ENCODE data around the gene PLEKHJ1. TPM values are rescaled to one million over a fixed set of nuclear protein-coding genes. Genes with fewer than 3 reads are reported as not detected.

Gene PLEKHJ1
- total RNA-seq, 3 donors from 2014 or later: 69.0 to 92.2 (median 71.4) TPM

DNA sequence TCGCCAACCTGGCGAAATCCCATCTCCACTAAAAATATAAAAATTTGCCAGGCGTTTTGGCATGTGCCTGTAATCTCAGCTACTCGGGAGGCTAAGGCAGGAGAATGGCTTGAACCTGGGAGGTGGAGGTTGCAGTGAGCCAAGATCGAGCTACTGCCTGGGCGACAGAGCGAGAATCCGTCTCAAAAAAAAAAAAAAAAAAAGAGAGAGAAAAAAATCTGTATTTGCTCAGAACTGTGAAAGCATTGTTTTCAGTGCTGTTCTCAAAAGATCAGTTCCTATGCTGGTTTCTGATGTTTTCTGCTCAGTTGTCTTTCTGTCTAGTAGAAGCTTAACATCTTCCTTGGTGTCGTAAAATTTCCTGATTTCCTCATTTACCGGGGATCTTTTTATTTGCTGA lies 3.0 kb upstream of the PLEKHJ1 start:
- no peak for ATAC-seq
- H3K36me3 Mint-ChIP-seq (ENCODE audit: insufficient read depth): peaks cover 24% of the 10 kb centered on the region

DNA sequence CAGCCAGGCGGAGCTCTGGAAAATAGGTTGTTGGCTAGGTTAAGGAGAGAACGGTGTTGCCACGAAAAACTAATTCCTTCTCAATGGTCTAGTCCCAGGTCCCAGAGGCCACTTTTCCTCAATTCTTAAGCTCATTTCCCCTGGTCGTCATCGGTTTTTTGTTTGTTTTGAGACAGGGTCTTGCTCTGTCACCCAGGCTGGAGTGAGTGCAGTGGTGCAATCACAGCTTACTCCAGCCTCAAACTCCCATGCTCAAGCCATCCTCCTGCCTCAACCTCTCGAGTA lies 1.7 kb upstream of the PLEKHJ1 start:
- DNase-seq: no peak
- no peaks in the 10 kb centered on the region for H3K9me3 Mint-ChIP-seq
- peaks cover 27% of the 10 kb centered on the region for H3K36me3 Mint-ChIP-seq (ENCODE audit: insufficient read depth)
- H3K4me1 Mint-ChIP-seq (ENCODE audit: low read depth): peaks cover 65% of the 10 kb centered on the region
- no peaks in the 10 kb centered on the region for H3K27me3 Mint-ChIP-seq (ENCODE audit: low read depth)
- H3K4me3 Mint-ChIP-seq: peak overlapping the region; percentile 97
- ATAC-seq: no peak

More for the DNA sequence above, 3.0 kb upstream of the PLEKHJ1 start:
- no peaks in the 10 kb centered on the region for H3K27me3 Mint-ChIP-seq (ENCODE audit: low read depth)
- peak overlapping the region; percentile 97 for H3K4me3 Mint-ChIP-seq
- peaks cover 63% of the 10 kb centered on the region for H3K4me1 Mint-ChIP-seq (ENCODE audit: low read depth)
- no peak for DNase-seq
- no peaks in the 10 kb centered on the region for H3K9me3 Mint-ChIP-seq

DNA sequence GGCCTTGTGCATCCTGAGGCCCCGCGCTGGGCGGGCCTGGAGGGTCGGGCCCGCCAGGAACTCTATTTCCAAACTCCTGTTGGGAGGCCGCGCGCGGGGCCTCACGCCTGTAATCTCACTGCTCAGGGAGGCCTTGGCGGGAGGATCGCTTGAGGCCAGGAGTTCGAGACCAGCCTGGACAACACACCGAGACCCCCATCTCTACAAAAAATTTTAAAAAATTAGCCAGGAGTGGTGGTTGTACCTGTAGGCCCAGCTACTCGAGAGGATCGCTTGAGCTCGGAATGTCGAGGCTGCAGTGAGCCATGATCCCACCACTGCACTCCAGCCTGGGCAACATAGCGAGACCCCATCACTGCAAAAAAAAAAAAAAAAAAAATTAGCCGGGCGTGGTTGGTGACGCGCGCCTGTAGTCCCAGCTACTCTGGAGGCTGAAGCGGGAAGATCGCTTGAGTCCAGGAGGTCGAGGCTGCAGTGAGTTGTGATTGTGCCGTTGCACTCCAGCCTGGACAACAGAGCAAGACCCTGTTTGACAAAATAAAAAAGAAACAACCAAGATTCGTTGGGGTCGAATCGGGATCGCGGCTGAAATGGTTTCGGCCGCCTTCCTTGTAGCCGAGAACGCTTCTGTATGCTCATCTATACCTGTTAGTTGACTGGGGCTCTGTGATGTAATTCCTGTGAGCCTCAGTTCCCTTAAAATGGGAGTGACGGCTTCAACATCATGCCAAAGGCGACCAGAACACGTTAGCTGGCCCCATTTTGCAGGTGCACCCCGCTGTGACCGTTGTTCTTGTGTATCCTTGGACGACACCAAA lies 1.1 kb upstream of the PLEKHJ1 start:
- DNase-seq (no peak), ATAC-seq (no peak)
- H3K4me1 Mint-ChIP-seq (ENCODE audit: low read depth): peaks cover 60% of the 10 kb centered on the region
- no peaks in the 10 kb centered on the region for H3K27me3 Mint-ChIP-seq (ENCODE audit: low read depth)
- H3K36me3 Mint-ChIP-seq (ENCODE audit: insufficient read depth): peaks cover 24% of the 10 kb centered on the region
- H3K9me3 Mint-ChIP-seq: no peaks in the 10 kb centered on the region
- peak overlapping the region; percentile 97 for H3K4me3 Mint-ChIP-seq

DNA sequence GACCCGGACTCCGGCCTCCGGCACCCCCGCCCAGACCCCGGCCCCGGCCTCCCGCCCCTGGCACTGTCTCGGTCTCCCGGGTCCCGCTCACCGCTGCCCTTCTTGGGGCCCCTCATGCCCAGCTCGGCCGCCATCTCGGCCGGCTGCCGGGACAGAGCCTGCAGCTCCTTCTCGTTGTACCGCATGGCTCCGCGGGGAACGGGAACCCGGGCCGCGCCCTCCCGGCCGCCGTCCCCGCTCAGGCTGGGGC lies 140 bp downstream of the PLEKHJ1 start:
- Mint-ChIP-seq H3K27me3 (ENCODE audit: low read depth) (no peaks in the 10 kb centered on the region), H3K36me3 (ENCODE audit: insufficient read depth) (peaks cover 25% of the 10 kb centered on the region), H3K9me3 (no peaks in the 10 kb centered on the region), H3K4me1 (ENCODE audit: low read depth) (peaks cover 47% of the 10 kb centered on the region), H3K4me3 (peak overlapping the region; percentile 97)
- ATAC-seq (no peak), DNase-seq (no peak)

DNA sequence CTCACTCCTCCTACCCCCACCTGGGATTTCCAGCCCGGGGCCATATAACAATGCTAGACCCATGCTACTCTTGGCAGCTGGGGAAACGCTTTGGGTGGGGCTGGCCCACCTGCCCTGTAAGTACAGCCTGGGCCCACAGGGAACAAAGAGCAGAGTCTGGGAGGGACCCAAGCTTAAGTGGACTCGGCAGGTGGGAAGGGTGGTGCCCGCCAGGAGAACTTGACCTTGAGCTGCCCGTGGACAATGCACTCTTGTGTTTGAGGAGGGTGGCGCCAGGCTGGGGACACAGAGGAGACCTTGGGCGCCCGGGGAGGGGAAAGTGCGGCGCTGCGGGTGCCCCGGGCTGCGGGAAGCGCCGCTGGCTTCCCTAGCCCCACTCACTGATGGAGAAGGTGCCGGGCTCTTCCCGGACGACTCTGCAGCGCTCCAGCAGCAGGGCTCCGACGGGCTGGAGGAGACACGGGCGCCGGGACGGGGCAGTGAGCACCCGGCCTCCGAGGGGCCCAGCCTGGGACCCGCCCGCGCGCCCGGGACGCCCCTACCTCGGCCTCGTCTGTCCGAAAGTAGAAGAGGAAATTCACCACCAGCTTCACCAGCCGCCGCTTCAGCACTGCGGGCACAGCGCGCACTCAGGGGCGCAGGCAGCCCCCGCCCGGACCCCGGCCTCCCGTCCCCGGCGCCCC lies 607 bp downstream of the PLEKHJ1 start:
- ATAC-seq (peak; percentile 7 to 12), DNase-seq (no peak)
- no peaks in the 10 kb centered on the region for H3K27me3 Mint-ChIP-seq (ENCODE audit: low read depth)
- H3K4me3 Mint-ChIP-seq: peak overlapping the region; percentile 97
- H3K4me1 Mint-ChIP-seq (ENCODE audit: low read depth): peaks cover 42% of the 10 kb centered on the region
- no peaks in the 10 kb centered on the region for H3K9me3 Mint-ChIP-seq
- peaks cover 21% of the 10 kb centered on the region for H3K36me3 Mint-ChIP-seq (ENCODE audit: insufficient read depth)

DNA sequence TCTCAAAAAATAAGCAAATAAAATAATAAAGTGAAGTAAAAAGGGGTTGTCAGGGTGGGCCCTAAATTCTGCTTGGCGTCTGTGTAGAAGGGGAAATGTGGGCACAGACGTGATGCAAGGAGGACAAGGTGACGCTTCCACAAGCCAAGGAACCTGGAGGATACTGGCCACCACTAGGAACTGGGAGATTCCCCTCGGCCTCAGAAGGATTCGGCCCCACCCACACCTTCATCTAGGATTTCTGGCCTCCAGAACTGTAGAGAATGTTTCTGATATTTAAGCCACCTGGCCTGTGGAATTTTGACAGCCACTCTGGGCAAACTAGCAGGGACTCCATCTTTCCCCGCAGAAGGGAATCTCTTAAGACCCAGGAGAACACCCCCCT lies 1.1 kb downstream of the PLEKHJ1 start:
- Mint-ChIP-seq H3K9me3 (no peaks in the 10 kb centered on the region), H3K4me1 (ENCODE audit: low read depth) (peaks cover 38% of the 10 kb centered on the region), H3K27me3 (ENCODE audit: low read depth) (no peaks in the 10 kb centered on the region), H3K36me3 (ENCODE audit: insufficient read depth) (peaks cover 25% of the 10 kb centered on the region), H3K4me3 (peak overlapping the region; percentile 97)
- DNase-seq (no peak), ATAC-seq (no peak)

DNA sequence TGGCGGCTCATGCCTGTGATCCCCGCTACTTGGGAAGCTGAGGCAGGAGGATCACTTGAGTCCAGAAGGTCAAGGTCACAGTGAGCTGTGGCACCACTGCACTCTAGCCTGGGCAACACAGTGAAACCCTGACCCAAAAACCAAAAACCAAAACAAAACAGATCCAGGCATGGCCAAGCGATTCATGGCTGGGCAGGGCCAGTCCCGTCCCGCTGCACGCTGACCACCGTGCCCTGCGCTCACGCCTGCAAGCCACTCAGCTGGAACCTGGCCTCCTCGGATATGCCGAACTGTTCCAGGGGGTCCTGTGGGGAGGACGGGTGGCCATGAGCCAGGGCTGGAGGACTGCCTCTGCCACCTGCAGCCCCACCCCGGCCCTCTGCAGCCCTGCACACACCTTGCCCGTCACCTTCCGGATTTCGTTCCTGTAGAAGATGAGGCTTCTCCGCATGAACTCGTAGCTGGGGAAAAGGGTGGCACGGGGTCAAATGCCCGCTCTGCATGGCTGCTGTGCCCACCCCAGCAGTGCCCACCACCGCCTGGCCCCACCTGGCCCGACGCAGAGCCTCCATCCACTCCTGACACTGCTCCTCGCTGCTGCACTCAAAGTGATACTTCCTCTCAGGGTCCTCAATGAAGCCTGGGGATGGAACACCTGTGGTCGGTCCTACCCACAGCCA lies 2.4 kb downstream of the PLEKHJ1 start:
- Mint-ChIP-seq H3K36me3 (ENCODE audit: insufficient read depth) (peaks cover 27% of the 10 kb centered on the region), H3K4me3 (peak overlapping the region; percentile 97), H3K27me3 (ENCODE audit: low read depth) (no peaks in the 10 kb centered on the region), H3K9me3 (no peaks in the 10 kb centered on the region), H3K4me1 (ENCODE audit: low read depth) (peaks cover 27% of the 10 kb centered on the region)
- DNase-seq (no peak), ATAC-seq (no peak)

DNA sequence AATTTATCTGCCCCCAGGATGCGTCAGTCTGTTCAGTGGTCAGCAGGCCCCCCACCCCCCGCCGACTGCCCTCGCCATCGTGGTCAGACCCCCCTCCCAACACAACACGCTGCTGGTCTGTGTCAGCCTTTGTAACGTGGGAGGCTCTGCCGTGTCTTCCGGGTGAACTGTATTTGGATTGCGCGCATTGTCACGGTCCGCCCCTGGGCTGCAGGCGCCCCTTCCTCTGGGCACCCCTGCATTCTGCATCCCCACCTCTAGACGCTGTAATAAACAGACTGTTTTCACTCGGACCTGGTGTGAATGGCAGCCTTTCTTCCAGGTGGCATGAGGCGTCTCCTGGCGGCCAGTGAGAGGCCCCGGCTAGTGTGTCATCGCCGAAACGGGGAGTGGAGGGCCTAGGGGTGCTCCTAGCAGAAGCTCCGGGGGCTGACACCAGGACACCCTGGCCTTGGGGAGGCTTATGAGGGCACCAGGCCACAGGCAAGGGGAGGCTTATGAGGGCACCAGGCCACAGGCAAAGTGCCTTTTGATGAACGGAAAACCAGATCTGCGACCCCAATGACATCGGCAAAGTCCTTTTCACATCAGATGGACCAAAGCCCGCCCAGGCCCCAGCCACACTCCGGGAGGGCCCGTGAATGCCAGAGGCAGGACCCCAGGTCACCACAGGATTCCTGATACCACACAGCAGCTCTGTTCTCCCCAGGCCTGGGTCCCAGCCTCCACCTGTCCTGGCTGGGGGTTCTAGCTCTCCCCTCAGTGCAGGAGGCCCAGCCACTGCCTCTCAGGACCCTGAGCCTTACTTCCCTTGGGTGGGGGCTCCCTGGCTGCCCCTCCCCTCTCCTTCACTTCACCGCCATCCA lies 3.6 kb downstream of the PLEKHJ1 start:
- DNase-seq: no peak
- Mint-ChIP-seq H3K27me3 (ENCODE audit: low read depth) (no peaks in the 10 kb centered on the region), H3K4me1 (ENCODE audit: low read depth) (peaks cover 14% of the 10 kb centered on the region), H3K9me3 (no peaks in the 10 kb centered on the region), H3K4me3 (peak overlapping the region; percentile 11), H3K36me3 (ENCODE audit: insufficient read depth) (peaks cover 21% of the 10 kb centered on the region)
- ATAC-seq: no peak

DNA sequence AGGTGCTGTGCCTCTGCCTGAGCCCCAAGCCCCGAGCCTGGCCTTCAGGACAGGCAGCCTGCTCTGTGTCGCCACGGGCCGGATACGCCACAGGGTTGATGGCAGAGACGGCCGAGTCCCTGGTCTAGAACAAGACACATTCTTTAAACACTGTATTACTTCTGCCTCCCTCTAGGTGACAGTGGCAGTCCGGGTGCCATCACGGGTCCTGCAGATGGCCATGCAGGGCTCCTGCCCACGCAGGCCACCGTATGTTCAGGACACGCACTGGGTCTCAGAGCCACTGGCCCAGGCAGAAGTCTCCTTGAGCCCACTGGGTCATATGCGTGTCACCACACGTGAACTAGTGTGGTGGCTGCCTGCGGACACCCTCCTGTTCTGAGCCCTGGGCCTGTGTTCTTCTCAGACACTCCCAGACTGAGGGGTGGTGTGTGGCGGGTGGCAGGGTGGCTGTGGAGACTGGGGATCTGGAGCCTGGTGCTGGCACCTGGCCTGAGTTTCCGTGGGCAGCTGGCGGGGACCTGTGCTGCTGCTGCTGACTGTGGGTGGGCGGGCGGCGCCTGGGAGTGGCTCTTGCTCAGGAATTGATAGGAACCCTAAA lies 4.4 kb downstream of the PLEKHJ1 start:
- H3K4me3 Mint-ChIP-seq: no peak overlapping the region
- no peaks in the 10 kb centered on the region for H3K9me3 Mint-ChIP-seq
- DNase-seq (no peak), ATAC-seq (no peak)
- peaks cover 14% of the 10 kb centered on the region for H3K4me1 Mint-ChIP-seq (ENCODE audit: low read depth)
- H3K27me3 Mint-ChIP-seq (ENCODE audit: low read depth): no peaks in the 10 kb centered on the region
- H3K36me3 Mint-ChIP-seq (ENCODE audit: insufficient read depth): peaks cover 18% of the 10 kb centered on the region

DNA sequence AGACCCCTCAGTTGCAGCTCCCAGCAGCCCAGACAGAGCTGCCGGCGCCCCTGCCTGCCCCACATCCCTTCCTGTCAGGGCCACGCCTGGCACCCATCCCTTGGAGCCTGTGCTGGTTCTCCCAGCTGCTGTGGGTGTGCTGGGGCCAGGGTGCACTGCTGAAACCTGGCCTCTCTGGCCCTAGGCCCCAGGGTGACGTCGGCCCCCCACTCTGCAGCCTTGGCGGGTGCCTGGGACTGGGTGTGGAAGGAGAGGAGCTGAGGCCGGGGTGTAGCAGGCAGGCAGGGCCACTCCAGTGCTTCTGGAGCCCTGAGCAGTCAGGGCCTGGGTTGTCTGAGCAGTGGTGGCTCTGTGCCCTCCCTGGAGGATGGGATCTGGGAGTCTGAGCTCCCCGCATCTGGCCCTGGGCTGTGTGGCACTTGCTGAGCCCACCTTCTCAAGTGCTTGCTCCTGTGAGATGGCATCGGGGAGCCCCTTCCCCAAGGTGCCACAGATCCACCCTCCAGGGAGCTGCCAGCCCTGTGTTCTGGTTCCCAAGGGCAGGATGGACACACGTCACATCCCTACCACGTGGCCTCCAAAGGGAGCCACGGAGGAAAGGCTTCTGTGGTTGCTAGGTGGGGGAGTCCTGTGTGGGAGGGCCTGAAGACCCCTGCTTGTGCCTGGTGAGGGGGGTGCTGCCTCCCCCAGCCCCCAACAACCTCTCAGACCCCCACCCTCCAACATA lies 5.2 kb downstream of the PLEKHJ1 start:
- H3K36me3 Mint-ChIP-seq (ENCODE audit: insufficient read depth): peaks cover 16% of the 10 kb centered on the region
- no peaks in the 10 kb centered on the region for H3K9me3 Mint-ChIP-seq
- ATAC-seq (no peak), DNase-seq (no peak)
- no peaks in the 10 kb centered on the region for H3K27me3 Mint-ChIP-seq (ENCODE audit: low read depth)
- H3K4me3 Mint-ChIP-seq: no peak overlapping the region
- H3K4me1 Mint-ChIP-seq (ENCODE audit: low read depth): peaks cover 11% of the 10 kb centered on the region

DNA sequence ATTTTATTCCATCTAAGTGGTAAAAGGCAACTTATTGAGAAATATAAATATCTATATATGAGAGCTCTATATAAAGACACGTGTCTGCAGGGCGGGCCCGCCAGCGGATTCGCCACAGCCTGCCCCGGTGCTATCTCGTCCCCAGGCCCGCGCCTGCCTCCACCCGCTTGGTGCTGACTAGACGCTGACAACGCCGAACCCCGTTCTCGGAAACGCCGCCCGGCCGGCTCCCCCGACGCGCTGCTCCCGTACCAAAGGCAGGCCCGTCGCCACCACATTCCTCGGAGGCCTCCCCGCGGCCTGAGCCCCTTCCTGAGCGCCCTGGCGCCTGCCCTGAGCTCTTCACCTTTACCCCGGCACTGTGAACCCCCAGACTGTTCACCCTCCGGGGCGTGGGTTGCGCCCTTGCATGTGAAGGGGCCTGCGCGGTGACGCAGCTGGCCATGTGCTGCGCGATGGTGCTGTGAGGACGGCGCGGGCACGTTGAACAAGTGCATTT lies 6.0 kb downstream of the PLEKHJ1 start:
- Mint-ChIP-seq H3K4me1 (ENCODE audit: low read depth) (peaks cover 9% of the 10 kb centered on the region), H3K27me3 (ENCODE audit: low read depth) (no peaks in the 10 kb centered on the region), H3K9me3 (no peaks in the 10 kb centered on the region), H3K4me3 (no peak overlapping the region), H3K36me3 (ENCODE audit: insufficient read depth) (peaks cover 18% of the 10 kb centered on the region)
- DNase-seq (no peak), ATAC-seq (no peak)

DNA sequence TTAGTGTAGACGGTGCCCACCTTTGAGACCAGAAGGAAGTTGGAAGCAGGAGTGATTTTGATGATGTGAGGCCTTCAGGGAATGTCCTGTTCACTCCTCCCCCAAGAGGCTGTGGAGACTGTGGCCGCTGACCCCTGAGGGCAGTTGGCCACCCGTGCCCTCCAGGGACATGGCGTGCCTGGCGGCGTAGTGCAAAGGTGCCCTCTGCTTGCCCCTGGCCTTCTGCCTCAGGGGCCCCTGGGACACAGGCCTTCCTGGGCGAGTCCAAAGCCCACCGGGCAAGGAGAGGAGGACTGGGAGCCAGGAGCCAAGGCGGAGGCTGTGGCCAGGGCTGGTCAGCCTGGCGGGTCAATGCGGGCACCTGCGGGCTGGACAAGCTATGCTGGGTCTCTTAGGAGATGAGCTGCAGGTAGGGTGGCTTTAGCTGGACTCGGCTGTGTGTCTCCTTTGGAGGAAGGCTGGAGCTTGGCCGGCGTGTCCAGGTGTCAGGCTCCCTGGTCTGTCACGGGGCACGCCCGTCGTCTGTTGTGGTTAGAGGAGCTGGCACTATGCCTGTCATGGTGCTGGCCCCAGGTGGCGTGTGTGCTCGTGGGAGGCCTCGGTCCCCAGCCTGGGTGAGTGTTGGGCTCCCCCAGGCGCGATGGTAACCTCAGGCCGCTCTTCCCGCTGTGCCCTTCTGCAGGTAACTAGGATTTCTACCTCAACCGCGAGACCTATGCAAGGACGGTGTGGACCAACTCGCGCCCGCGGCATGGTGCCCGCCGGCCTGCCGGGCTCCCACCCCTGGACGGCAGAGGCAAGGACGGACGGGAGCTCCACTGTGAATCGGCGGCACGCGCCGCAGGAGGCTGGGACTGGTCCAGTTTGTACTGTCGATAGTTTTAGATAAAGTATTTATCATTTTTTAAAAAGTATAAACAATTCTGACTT lies 6.8 kb downstream of the PLEKHJ1 start:
- Mint-ChIP-seq H3K9me3 (no peaks in the 10 kb centered on the region), H3K4me1 (ENCODE audit: low read depth) (peaks cover 6% of the 10 kb centered on the region), H3K27me3 (ENCODE audit: low read depth) (no peaks in the 10 kb centered on the region), H3K4me3 (no peak overlapping the region), H3K36me3 (ENCODE audit: insufficient read depth) (peaks cover 18% of the 10 kb centered on the region)
- DNase-seq (no peak), ATAC-seq (no peak)

Data from activated T-cell treated with anti-CD3 and anti-CD28 coated beads, Interleukin-2, amount 50 U/mL, for 4 hours (primary cell).